ENCODE results near the gene TMEM9. TPM values are rescaled to one million over a fixed set of nuclear protein-coding genes. Genes with fewer than 3 reads are reported as not detected.

The TMEM9 gene
- total and polyA plus RNA-seq, 2 donors (not counting 3 experiments of a cell fraction or from before 2014, with no cell fraction given): 39.3 to 96.1 TPM

DNA sequence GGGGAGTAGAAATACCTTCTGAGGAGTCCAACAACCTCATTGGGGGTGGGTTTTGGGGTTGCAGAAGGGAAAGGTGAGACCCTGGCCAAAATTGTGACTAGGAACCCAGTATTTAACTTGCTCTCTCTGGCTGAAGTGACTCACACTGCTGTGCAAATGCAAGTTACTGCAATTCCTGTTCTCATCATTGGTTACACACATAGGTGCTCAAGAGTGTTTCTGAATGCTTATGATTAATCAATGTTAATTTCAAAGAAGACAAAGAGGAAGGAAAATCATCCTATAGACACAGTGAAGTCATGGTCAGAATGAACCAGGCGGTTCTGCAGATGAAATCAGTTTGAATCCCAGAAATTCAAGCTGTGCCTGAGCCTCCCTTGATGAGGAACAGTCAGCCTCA, 30.4 kb downstream of the TMEM9 start:
- H3K27ac ChIP-seq (ENCODE audit: insufficient read depth, low read depth, low read length): no peak overlapping the region
- peaks cover 29 to 30% of the 10 kb centered on the region in 2 experiments for H3K27me3 ChIP-seq (ENCODE audit: control insufficient read depth in 2 of 2, insufficient read depth in 2 of 2, low read length in 2 of 2)
- dilution Hi-C loops (cut with MboI; ENCODE audit: extremely low pct_ligation_motif_present, low sequenced_read_pairs): no loop called here
- DNase-seq (ENCODE audit: low read depth, low spot score): no peak
- no peak overlapping the region for H3K4me2 ChIP-seq (ENCODE audit: insufficient read depth, low read length)
- no peaks in the 10 kb centered on the region for H3K4me1 ChIP-seq (ENCODE audit: control insufficient read depth, extremely low read depth, insufficient read depth, low read length)
- no TSS peak for BruUV-seq (replicated peaks)
- ChIA-PET POLR2A (no interaction called here), CTCF (no interaction called here)
- H3K9me3 ChIP-seq (replicated peaks; ENCODE audit: control insufficient read depth, insufficient read depth, low read length): no peaks in the 10 kb centered on the region
- intact Hi-C loops (cut with micrococcal nuclease): no loop called here
- H3K9me1 ChIP-seq (replicated peaks; ENCODE audit: control insufficient read depth, extremely low read depth, insufficient read depth, low read length): no peaks in the 10 kb centered on the region
- H3K4me3 ChIP-seq (replicated peaks in 1 of 3; ENCODE audit: insufficient read depth in 1 of 3, low read depth in 1 of 3, low read length in 3 of 3): no peak overlapping the region
- H3K79me2 ChIP-seq (ENCODE audit: control insufficient read depth, insufficient read depth, low read length): no peaks in the 10 kb centered on the region
- no peaks in the 10 kb centered on the region for H3K36me3 ChIP-seq (ENCODE audit: control insufficient read depth in 2 of 2, extremely low read depth in 1 of 2, insufficient read depth in 2 of 2, low read length in 2 of 2)
- TF ChIP-seq EZH2 (IDR thresholded peaks at IDR 0.05; ENCODE audit: borderline replicate concordance, low read depth, low read length, severe bottlenecking): no peak
- TF ChIP-seq POLR2A (IDR thresholded peaks at IDR 0.05; ENCODE audit: low read depth, low read length): no peak
- TF ChIP-seq POLR2AphosphoS5 (IDR thresholded peaks at IDR 0.05; ENCODE audit: insufficient read depth, low read depth, low read length): no peak
- TF ChIP-seq, protein P1, sequence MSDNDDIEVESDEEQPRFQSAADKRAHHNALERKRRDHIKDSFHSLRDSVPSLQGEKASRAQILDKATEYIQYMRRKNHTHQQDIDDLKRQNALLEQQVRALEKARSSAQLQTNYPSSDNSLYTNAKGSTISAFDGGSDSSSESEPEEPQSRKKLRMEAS (IDR thresholded peaks at IDR 0.05; ENCODE audit: insufficient read depth, insufficient read length): no peak
- TF ChIP-seq JUN (IDR thresholded peaks at IDR 0.05; ENCODE audit: borderline replicate concordance, insufficient read depth, insufficient read length, low read depth): no peak
- TF ChIP-seq GATA2 (IDR thresholded peaks at IDR 0.05; ENCODE audit: insufficient read depth, insufficient read length, low read depth, low read length): no peak
- TF ChIP-seq, protein P2, sequence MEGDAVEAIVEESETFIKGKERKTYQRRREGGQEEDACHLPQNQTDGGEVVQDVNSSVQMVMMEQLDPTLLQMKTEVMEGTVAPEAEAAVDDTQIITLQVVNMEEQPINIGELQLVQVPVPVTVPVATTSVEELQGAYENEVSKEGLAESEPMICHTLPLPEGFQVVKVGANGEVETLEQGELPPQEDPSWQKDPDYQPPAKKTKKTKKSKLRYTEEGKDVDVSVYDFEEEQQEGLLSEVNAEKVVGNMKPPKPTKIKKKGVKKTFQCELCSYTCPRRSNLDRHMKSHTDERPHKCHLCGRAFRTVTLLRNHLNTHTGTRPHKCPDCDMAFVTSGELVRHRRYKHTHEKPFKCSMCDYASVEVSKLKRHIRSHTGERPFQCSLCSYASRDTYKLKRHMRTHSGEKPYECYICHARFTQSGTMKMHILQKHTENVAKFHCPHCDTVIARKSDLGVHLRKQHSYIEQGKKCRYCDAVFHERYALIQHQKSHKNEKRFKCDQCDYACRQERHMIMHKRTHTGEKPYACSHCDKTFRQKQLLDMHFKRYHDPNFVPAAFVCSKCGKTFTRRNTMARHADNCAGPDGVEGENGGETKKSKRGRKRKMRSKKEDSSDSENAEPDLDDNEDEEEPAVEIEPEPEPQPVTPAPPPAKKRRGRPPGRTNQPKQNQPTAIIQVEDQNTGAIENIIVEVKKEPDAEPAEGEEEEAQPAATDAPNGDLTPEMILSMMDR (IDR thresholded peaks at IDR 0.05; ENCODE audit: extremely low read depth in 1 of 2, insufficient read depth in 1 of 2, low read depth in 1 of 2, low read length in 2 of 2): no peak
- no peak for TF ChIP-seq MYC (IDR thresholded peaks at IDR 0.05; ENCODE audit: low read depth, low read length)
- TF ChIP-seq FOS (IDR thresholded peaks at IDR 0.05; ENCODE audit: borderline replicate concordance, insufficient read depth, low read length): no peak
- no peaks in the 10 kb centered on the region for H4K20me1 ChIP-seq (replicated peaks; ENCODE audit: control insufficient read depth, extremely low read depth, insufficient read depth, low read length)
- H3K9ac ChIP-seq (replicated peaks; ENCODE audit: extremely low read depth, insufficient read depth, low read length): no peak overlapping the region
- no peak for FAIRE-seq
- no peak overlapping the region for H2AFZ ChIP-seq (ENCODE audit: low read depth, low read length)
